Stimulated activated naive CD4-positive, alpha-beta T cell (primary cell): Measurements from ENCODE around the gene CDH23.
A peak's percentile ranks its signal among the peaks of the same experiment; 100 is the strongest.

Experiments
- DNase-seq, 6 experiments: peaks; one replicate each; lab custom pipeline; 2025; lab: John Stamatoyannopoulos, UW

CDH23 gene

DNA sequence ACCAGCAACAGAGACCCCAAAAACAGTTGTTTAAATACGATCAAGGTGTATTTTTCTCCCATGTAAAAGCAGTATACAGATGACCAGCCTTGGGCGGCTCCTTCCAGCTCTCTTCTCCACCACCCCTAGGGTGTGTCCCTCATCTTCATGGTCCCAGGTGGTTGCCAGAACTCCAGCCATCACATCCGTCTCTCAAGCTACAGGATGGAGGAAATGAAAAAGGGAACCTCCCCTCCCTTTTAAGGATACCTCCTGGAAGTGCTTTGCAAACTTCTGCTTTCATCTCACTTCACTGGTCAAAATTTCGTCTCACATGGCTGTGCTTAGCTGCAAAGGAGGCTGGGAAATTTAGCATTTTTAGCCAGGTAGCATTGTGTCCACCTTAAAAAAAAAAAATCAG is 263.6 kb downstream of the CDH23 start:
- no peak for DNase-seq

DNA sequence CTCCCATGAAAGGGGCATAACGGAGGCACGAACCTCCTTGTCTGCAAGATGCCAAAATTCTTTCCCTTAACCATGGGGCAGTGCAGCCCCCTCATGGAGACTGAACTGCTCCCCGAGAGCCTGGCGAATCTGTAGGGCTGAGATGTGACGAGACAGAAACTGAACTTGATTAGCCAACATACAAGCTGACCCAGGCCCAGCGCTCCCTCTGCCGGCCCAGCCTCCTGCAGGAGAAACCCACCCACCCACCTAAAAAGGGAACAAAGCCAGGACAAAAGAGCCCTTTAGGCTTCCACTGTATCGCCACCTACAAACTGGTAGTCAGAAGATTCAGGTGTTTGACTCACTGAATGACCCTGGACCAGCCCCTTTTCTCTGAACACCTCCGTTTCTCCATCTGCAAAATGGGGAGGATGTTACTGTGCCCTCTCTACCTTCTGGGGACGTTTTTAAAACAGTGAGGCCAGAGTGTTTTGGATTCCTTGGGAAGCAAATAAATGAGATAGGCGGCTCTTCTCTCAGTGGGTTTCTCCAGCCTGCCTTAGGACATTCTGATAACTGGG is 264.4 kb downstream of the CDH23 start:
- DNase-seq = no peak

DNA sequence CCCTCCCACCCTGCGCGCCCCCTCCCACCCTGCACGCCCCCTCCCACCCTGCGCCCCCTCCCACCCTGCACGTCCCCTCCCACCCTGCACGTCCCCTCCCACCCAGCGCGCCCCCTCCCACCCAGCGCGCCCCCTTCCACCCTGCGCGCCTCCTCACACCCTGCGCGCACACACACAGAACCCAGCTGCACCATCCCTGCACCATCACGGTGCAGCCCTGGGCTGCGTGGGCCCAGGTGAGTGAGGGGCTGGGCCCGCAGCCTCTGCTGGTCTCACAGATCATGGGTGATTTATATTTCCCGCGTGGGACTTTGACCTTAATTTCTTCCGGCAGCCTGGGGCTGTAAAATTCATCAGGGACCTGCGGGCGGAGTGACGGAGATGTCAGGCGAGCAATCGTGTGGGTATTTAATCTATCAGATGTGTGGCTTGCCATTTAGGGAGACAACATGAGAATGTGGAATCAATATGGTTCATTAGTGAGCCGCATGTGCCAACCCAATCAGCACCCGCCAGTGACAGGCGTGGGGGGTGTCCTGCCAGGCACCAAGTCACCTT is 265.1 kb downstream of the CDH23 start:
- DNase-seq = no peak

DNA sequence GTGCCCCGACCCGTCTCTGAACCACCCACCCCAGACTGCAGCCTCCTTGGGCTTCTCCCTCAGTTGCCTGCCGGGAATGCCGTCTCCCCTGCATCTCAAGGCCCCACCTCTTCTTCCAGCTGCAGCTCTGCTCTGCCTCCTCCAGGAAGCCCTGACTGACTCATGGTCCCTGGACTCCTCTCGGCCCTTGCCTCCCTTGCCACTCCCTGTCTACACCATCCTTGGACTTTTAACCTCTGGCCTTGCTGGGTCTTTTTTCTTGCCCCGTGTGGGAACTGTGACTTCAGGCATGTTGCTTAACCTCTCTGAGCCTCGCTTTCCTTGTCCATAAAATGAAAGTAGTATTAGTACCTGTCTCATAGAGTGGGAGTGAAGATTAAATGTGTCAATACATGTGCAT is 266.6 kb downstream of the CDH23 start:
- no peak for DNase-seq

- no peak for DNase-seq
Observed at GRCh38 chr10:71664585-71664984, 267.9 kb downstream of the CDH23 start.

DNA sequence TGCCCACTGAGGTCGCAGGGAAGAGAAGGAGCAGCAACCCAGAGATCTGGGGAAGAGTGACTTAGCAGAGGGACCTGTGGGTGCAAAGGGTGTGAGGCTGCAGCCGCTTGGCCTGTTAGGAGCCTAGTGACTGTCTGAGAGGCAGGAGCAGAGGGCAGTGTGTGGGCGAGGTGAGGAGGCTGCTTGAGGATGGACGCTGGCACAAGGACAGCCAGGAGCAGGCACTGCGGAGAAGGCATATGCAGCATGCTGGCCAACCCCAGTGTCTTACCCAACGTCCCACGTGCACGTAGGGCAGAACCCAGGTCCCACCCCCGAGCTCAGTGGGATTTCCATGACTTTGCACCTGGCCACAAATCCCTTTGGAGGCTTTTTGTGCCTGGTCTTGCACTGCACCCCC is 268.7 kb downstream of the CDH23 start:
- no peak for DNase-seq

DNA sequence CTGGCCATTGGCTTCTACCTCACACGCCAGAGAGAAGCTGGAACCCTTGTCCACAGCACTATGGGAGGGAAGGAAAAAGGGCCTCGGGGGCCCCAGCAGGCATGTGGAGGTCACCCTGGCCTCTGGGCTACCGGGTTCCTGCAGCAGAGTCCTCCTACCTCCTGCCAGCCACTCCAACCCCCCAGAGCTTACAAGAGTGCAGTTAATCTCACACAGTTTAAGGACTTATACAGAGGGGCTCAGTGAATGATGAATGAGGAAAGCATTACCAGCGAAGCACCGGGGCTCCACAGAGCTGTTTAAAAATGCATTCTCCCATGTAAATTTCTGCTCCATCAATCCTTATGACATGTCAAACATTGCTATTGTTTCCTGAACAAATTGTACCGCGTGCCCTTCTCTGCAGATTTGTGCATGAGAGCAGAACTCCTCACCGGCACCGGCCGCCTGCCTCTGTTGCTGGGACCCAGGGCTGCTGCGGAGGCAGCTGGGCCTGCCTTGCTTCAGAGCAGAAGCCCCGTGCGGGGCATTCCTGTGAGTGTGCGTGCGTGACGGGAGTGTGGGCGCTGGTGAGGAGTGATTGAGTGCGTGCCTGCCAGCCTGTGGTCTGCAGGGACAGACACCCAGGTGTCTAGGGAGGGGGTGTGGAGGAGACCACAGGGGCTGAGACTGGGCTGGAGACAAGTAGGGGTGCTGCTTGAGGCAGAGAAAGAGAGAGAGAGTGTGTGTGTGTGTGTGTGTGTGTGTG is 270.1 kb downstream of the CDH23 start:
- peak in 1 of 6 experiments; percentile 49 for DNase-seq

- peak in 2 of 6 experiments; percentile 26 to 49 for DNase-seq
Observed at GRCh38 chr10:71667387-71667752, 270.6 kb downstream of the CDH23 start.

DNA sequence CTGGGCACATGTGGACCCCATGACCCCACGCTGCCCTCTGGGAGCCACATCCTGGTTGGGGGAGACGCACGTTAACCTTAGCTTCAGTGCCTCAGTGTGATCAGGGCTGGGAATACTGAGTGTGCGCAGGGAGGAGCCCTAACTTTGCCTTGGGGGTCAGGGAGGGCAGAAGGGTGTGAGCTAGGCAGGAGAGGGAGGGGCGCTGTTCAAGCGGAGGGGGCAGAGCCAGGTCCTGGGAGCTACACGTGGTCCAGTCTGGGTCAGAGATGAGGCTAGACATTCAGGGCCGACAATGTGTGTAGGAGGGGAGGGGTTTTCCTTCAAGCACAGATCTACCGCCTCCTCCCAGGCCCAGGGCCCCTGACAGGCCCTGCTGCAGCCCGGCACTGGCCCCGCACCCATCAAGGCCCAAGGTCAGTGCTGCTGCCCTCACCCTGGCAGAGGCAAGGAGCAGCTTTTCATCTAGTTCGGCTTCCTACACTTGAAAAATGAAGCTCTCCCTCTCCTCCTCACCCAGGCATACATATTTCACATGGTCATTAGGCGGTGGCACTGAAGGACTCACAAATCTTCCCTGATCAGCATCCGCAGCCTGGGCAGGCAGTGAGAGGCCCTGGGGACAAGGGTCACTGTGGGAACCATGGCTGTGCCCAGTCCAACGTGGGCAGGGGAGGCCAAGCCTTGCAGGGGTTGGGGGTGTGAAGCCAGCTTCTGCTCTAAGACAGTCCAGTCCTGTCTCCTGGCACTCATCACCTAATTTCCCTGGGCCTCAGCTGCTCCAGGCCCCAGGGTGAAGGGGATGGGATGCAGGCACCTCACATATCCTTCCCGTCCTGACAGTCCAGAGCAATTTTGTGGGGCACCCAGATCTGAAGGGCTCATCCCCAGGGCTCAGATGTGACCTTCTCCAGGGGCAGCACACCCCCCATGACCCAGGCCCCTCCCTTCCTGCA is 275.6 kb downstream of the CDH23 start:
- DNase-seq = no peak

GRCh38 chr10:71675295-71675970 is 278.7 kb downstream of the CDH23 start:
- no peak for DNase-seq

DNA sequence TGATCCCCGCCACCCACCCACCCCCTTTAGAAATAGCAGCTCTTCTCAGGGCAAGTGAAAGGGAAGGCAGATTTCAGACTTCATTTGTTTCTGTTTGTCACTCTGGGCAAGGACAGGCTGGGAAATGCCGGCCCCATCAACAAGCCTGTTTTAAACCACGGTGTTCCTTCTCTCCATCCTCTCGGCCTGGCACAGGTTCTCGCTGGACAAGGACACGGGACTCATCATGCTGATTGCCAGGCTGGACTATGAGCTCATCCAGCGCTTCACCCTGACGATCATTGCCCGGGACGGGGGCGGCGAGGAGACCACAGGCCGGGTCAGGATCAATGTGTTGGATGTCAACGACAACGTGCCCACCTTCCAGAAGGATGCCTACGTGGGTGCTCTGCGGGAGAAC is 280.5 kb downstream of the CDH23 start:
- no peak for DNase-seq

- DNase-seq = no peak
Observed at GRCh38 chr10:71678057-71678805, 281.5 kb downstream of the CDH23 start.

- no peak for DNase-seq
Observed at GRCh38 chr10:71679425-71679824, 282.7 kb downstream of the CDH23 start.

DNA sequence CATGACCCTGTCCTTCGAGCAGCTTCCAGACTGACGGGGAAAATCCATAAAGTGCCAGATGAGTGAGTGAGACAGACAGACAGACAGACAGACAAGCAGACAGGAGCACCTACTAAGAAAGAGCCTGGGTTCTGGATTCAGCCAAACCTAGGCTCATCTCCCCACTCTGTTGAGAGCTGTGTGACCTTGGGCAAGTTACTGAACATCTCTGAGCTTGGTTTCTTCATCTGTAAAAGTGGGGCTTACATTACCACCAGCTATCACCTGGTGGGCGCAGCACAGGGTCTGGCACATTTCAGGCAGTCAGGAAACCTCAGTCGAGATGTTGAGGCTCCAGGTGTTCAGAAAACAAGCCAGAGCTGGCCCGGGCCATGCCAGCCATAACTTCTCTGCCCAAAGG is 285.3 kb downstream of the CDH23 start:
- no peak for DNase-seq

DNA sequence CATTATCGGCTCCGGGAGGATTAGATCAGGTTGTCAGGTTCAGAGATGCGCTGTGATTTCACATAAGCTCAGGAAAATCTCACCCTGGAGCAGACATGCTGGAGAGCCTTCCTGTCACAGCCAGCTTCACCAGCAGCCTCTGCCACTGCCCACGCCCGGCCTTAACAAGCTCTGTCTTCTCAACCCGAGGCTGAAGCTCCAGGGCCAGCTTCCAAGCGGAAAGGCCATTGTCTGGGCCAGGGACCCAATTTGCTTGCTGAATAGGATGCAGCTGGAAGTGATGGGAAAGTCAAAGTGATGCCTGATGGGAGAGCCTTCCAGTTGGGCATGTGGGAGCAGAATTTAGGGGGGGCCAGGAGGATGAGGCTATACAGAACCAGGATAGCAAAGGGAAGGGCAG is 286.6 kb downstream of the CDH23 start:
- DNase-seq = no peak

DNA sequence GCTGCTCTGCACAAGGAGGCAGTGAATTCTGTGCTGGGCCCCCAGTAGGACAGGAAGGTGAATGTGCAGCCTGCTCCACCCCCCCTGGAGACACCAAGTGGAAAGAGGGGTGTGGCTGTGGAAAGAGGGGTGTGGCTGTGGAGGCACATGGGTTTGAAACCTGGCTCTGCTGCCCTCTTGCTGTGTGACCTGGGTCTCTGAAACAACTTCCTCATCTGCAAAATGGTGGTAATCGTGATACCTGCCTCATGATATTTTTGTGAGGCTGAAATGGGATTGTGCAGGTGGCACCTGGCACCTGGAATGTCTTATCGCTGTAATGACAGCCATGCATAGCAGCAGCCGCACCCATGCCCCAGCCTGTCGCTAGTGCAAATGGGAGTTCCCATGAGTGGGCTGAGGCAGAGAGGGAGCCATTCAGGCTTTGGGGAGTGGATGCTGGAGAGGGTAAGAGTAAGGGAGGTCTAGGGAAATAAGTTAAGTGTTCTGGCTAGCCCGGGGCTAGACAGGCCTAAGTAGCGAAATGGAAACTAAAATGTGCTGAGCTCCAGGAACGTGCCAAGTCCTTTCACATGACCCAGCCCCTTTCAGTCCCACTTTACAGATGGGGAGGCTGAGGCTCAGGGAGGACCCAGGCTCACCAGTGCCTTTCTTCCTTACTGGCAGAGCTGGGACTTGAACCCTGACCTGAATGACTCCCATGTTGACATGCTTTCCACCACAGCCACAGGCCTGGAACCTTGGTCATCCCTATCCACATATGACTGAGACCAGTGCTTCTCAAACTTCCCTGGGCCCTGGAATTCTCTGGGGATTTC is 287.8 kb downstream of the CDH23 start:
- DNase-seq = peak in 1 of 6 experiments; percentile 6

- DNase-seq = no peak
Observed at GRCh38 chr10:71685554-71686232, 289.0 kb downstream of the CDH23 start.

DNA sequence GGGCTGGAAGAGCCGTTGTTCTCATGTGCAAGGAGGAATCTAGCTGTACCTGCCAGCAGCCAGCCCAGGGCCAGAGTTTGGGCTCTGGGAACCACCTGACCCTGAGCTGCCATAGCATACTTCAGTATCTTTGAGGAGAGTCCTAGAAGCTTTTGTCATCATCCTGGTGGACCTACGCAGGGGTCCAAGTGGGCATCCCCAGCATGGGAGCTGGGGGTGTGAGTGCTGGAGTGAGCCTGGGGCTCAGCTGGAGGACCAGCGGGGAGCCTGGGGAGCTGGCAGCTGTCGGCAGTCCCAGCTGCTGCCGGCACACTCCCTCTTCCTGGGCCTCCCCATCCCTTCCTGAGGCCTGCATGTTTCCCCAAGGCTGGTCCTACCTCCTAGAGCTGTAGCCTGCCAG is 290.4 kb downstream of the CDH23 start:
- no peak for DNase-seq

DNA sequence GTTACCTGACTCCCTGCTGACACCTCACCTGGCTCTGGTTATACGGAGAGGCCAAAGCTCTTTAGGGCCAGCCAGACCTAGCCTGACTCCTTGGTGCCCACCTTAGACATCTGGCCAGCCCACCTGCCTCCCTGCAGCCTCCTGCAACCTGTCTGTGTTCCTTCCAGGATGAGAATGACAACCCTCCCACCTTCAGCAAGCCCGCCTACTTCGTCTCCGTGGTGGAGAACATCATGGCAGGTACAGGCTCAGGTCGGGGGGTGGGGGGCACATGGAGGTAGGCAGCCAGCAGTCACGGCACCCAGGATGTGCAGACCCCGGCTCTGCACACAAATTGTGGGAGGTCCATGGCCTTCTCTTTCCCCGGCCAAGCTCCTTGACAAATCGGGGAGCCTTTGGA is 290.8 kb downstream of the CDH23 start:
- DNase-seq = no peak

GRCh38 chr10:71688256-71688655 is 291.5 kb downstream of the CDH23 start:
- no peak for DNase-seq
